NB4 (cell line): ENCODE measurements around the gene TBC1D10B.

ENCODE experiments used
- CTCF ChIP-seq: IDR thresholded peaks from one replicate; pipeline ENCODE4 v1.5.1; 2012; ENCODE audit warnings: low read depth, low read length
- MAX ChIP-seq: IDR thresholded peaks from 2 replicates; pipeline ENCODE4 v1.6.1; 2011; ENCODE audit warnings: low read depth, low read length
- POLR2A ChIP-seq: IDR thresholded peaks from 2 replicates; pipeline ENCODE4 v1.6.1; 2011; ENCODE audit warnings: mild to moderate bottlenecking; ENCODE audit not compliant: insufficient read length; ENCODE audit errors: extremely low read depth

- TF ChIP-seq CTCF (no peak), MAX (no peak), POLR2A (no peak)
Measured at GRCh38 chr16:30399435-30400186, 29.3 kb upstream of the TBC1D10B start.
